HFFc6 (cell line): ENCODE data around the gene NFATC2. TPM values are rescaled to one million over a fixed set of nuclear protein-coding genes. Genes with fewer than 3 reads are reported as not detected.

Experiments used
- DNase-seq: peaks from one replicate; pipeline ENCODE4 v3.0.0-alpha.2; 2018
- H3K27ac Mint-ChIP-seq: 2 replicates; pipeline ENCODE4 v1.8.0; 2020; ENCODE audit warnings: mild to moderate bottlenecking, mixed read lengths
- H3K27me3 Mint-ChIP-seq: 2 replicates; pipeline ENCODE4 v1.8.0; 2021; ENCODE audit warnings: mild to moderate bottlenecking, moderate library complexity, mixed read lengths; ENCODE audit not compliant: insufficient read depth
- H3K36me3 Mint-ChIP-seq: 2 replicates; pipeline ENCODE4 v1.8.0; 2021; ENCODE audit warnings: low read depth, mixed read lengths
- H3K4me1 Mint-ChIP-seq: 2 replicates; pipeline ENCODE4 v1.8.0; 2020; ENCODE audit warnings: low read depth, mixed read lengths
- H3K4me3 Mint-ChIP-seq: 2 replicates; pipeline ENCODE4 v1.8.0; 2020; ENCODE audit warnings: mild to moderate bottlenecking, moderate library complexity, mixed read lengths
- H3K9me3 Mint-ChIP-seq: 2 replicates; pipeline ENCODE4 v1.8.0; 2020; ENCODE audit warnings: mild to moderate bottlenecking, mixed read lengths
- CTCF ChIP-seq: fragments of 200-600 bp; sonication (generic); IDR thresholded peaks from 2 replicates; pipeline ENCODE4 v1.5.0; 2021; ENCODE audit warnings: antibody characterized with exemption, mild to moderate bottlenecking
- total RNA-seq, 6 experiments: library from RNA; stranded (reverse); fragmentation: NEBNext Ultra II Directional; extraction: Animal tissue kit (Norgen Biotek cat#: 25700); gene quantifications; 2 replicates in 1 of 6; 3 replicates in 5 of 6; pipeline ENCODE4 v1.2.3, GENCODE V29; 2021

Gene NFATC2
- total RNA-seq, 6 experiments from 2014 or later, result 0.50 to 1.1 (median 0.84) TPM

GRCh38 chr20:51387125-51387875 is 155.2 kb downstream of the NFATC2 start:
- no peak for DNase-seq
- no peak overlapping the region for H3K4me3 Mint-ChIP-seq
- no peaks in the 10 kb centered on the region for H3K9me3 Mint-ChIP-seq
- no peak overlapping the region for H3K27ac Mint-ChIP-seq
- H3K27me3 Mint-ChIP-seq, result no peaks in the 10 kb centered on the region
- no peak for TF ChIP-seq CTCF
- peaks cover 57% of the 10 kb centered on the region for H3K4me1 Mint-ChIP-seq
- H3K36me3 Mint-ChIP-seq, result no peaks in the 10 kb centered on the region

- Mint-ChIP-seq H3K36me3 (no peaks in the 10 kb centered on the region), H3K4me3 (no peak overlapping the region), H3K27ac (no peak overlapping the region), H3K4me1 (peaks cover 63% of the 10 kb centered on the region), H3K9me3 (no peaks in the 10 kb centered on the region), H3K27me3 (no peaks in the 10 kb centered on the region)
- no peak for DNase-seq
- TF ChIP-seq CTCF, result no peak
Measured at GRCh38 chr20:51386586-51386985, 155.9 kb downstream of the NFATC2 start.

- H3K27ac Mint-ChIP-seq, result no peak overlapping the region
- no peak overlapping the region for H3K4me3 Mint-ChIP-seq
- H3K36me3 Mint-ChIP-seq, result no peaks in the 10 kb centered on the region
- H3K9me3 Mint-ChIP-seq, result no peaks in the 10 kb centered on the region
- no peaks in the 10 kb centered on the region for H3K27me3 Mint-ChIP-seq
- H3K4me1 Mint-ChIP-seq, result peaks cover 63% of the 10 kb centered on the region
- TF ChIP-seq CTCF, result peak; percentile 80
- DNase-seq, result peak; percentile 25
Measured at GRCh38 chr20:51385646-51386530, 156.6 kb downstream of the NFATC2 start.

GRCh38 chr20:51384875-51385274 is 157.6 kb downstream of the NFATC2 start:
- Mint-ChIP-seq H3K36me3 (no peaks in the 10 kb centered on the region), H3K9me3 (no peaks in the 10 kb centered on the region), H3K27ac (no peak overlapping the region), H3K4me3 (no peak overlapping the region), H3K27me3 (no peaks in the 10 kb centered on the region), H3K4me1 (peaks cover 63% of the 10 kb centered on the region)
- no peak for TF ChIP-seq CTCF
- no peak for DNase-seq

- H3K4me1 Mint-ChIP-seq, result peaks cover 60% of the 10 kb centered on the region
- TF ChIP-seq CTCF, result no peak
- no peaks in the 10 kb centered on the region for H3K9me3 Mint-ChIP-seq
- DNase-seq, result no peak
- H3K4me3 Mint-ChIP-seq, result no peak overlapping the region
- no peaks in the 10 kb centered on the region for H3K27me3 Mint-ChIP-seq
- no peaks in the 10 kb centered on the region for H3K36me3 Mint-ChIP-seq
- no peak overlapping the region; the same call in 1 of the 2 replicates for H3K27ac Mint-ChIP-seq
Measured at GRCh38 chr20:51383891-51384510, 158.5 kb downstream of the NFATC2 start.
